GM23248 (cell line): ENCODE results near the gene ACOT6.

ENCODE experiments used
- EZH2 ChIP-seq: fragments of 200-600 bp; sonication (generic); IDR thresholded peaks from 2 replicates; pipeline ENCODE4 v1.6.1; 2018; ENCODE audit warnings: antibody characterized with exemption, mild to moderate bottlenecking; ENCODE audit not compliant: insufficient read depth, poor library complexity, severe bottlenecking
- EZH2phosphoT487 ChIP-seq: fragments of 200-600 bp; sonication (generic); IDR thresholded peaks from 2 replicates; pipeline ENCODE4 v1.6.1; 2018; ENCODE audit warnings: antibody characterized with exemption, moderate library complexity, mild to moderate bottlenecking, low read depth; ENCODE audit not compliant: insufficient read depth

- TF ChIP-seq EZH2phosphoT487 (no peak), EZH2 (no peak)
These were observed 9.3 kb upstream of the ACOT6 start for GRCh38 chr14:73602994-73603393.
